Measurements from ENCODE around the gene MYBPC3.

The MYBPC3 gene

DNA sequence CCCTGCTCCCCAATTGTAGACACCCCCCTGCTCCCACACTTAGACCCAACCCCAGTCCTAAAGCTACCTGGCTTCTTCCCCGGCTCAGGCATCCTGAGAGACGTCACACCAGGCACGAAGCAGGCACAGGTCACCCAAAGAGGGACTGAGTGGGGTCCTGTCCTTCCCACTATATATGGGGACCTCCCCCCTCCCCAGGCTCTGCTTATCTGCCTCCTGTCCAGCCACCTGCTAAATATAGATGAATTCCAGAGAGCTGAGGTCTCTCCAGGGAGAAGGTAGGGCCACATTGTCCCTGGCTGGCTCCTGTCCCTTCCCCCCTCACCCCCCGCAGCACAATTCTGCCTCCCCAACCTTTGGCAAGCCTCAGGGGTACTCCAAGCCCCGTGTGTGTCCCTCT, at the start of gene MYBPC3:
MYBPC3 (minus strand) TSS at position 147 of the 400 bp plus-strand sequence; CDS start at position 92, 55 bp downstream.
- no peak for DNase-seq (ENCODE audit: low read depth, low spot score)

DNA sequence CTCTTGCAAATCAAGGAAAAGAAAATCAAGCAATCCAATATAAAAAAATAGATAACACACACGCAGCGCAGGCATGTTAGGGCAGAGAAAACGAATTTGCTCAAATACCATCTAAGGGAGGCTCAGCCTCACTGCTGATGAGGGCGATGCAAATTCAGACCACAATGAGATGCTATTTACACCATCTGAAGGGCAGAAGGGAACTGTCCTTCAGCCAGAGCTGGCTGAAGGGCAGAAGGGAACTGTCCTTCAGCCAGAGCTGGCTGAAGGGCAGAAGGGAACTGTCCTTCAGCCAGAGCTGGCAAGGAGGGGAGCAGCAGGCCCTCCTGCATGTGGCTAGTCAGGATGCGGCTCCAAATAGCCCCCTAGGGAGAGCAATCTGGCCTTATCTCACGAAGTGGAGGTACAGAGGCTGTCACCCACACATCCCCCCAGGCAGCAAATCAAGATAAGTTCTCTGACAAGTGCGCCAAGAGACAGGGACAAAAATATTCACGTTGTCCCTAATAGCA, 48.3 kb upstream of the MYBPC3 start:
- no peak for DNase-seq (ENCODE audit: low read depth, low spot score)

DNA sequence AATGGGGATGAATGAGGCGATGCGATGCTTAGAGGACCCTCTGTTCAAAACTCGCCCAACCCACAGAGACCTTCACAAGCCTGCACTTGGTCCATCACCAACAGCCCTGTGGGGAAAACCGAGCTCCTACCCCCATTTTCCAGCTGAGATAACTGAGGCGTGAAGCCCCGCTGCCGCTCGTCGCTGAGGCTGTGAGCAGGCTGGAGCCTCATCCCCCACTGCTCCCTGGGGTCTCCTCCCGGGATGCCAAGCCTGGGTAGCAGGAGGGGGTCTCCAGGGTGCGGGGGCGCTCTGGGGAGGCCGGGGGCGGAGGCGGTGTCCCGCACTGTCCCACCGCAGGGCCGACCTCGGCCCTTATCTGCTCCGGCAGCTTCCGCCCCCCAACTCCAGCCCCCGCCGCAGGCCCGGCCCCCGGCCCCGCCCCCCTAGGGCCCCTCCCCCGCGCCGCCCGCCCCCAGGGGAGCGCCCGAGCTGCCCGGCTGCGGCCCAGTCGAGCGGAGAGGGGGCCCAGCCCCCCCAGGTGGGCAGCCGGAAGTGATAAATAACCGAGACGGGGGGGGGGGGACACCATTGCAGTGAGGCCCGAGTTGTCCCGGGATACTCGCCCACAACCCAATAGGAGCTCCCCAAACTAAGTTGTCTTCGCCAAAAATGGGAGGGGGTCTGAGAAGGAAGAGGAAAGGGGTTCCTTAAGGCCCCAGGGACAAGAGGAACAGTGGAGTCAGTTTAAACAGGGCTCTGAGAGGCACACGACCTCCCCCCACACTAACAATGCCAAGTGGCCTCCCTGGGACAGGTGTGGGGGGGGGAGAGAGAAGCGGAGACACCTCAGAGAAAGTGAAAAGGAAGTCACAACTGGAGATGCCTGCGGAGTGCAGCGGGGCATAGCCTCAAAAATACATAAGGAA, 47.6 kb upstream of the MYBPC3 start:
- DNase-seq (ENCODE audit: low read depth, low spot score) = no peak

DNA sequence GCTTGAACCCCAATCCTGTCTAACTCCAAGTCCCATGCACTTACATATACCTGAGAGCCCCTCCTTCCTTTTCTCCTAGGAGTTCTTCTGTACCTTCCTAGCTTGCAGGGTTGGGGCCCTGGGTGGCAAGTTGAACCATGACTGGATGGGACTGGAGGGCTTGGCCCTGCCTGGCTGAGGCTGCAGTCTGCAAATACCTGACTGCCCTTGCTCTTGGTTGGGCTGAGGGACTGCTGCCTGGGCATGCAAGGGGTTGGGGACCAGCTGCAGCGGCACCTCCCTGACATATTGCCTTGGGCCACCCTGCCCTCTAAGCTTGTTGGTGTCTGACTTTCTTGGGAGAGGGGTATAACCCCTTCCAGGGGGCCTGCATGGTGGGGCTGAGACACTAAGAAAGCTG, 46.0 kb upstream of the MYBPC3 start:
- no peak for DNase-seq (ENCODE audit: low read depth, low spot score)

DNA sequence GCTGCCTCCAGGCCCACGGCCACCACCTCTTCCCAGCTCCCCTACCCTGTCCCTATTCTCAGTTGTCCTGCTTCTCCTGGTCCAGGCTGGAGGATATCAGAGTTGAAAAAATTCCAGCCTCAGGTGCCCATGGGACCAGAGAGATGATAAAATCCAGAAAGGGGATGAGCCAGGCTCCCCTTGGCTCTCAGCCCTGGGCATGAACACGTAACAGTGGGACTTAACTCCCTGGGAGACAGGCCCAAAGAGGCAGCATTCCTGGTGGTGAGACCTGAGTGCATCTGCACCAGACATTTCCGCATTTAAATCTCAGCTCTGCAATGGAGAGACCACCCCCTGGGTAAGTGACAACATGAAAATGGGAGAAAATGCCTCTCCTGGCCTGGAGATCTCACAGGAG, 45.5 kb upstream of the MYBPC3 start:
- no peak for DNase-seq (ENCODE audit: low read depth, low spot score)

DNA sequence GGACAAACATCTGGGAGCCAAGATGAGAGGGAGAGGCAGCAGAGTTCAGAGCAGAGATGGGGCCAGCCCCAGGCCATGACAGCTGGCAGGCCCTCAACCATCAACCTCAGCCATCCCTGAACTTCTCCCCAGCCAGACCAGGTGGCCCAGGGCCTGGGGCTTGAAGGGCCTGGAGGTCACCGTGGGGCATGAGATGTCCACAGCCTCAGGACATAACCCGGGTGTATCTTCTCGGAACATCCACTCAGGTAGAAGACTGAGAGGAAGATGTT, 43.5 kb upstream of the MYBPC3 start:
- DNase-seq (ENCODE audit: low read depth, low spot score) = no peak

DNA sequence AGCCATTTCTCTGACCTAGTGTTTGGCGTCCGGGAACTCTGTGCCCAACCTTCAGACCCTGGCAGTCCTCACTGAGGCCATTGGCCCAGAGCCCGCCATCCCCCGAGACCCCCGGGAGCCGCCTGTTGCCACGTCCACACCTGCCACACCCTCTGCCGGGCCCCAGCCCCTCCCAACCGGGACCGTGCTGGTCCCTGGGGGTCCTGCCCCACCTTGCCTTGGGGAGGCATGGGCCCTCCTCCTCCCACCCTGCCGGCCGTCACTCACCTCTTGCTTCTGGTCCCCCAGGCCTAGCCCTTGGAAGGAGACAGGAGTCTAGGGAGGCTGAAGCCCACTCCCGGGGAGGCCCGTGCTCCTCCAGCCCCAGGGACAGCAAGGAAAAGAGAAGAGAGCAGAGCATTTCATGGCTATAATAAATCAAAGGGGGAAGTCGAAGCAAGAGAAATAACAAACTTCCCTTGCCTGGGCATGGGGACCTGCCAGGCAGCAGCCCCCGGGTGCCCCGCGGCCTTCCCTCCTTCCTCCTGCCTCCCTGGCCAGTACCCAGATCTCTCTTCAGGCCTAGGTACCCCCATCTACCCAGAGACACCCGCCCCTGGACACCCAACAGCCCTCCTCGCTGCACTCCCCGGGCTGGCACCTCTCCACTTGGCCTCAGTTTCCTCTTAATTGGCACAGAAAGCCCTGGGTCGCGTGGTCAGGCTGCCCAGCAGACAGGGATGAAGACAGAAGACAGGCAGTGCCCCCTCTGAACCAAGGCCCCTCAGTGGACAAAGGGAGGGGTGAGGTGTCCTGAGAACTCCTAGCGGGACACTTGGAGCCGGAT, 42.9 kb upstream of the MYBPC3 start:
- no peak for DNase-seq (ENCODE audit: low read depth, low spot score)

DNA sequence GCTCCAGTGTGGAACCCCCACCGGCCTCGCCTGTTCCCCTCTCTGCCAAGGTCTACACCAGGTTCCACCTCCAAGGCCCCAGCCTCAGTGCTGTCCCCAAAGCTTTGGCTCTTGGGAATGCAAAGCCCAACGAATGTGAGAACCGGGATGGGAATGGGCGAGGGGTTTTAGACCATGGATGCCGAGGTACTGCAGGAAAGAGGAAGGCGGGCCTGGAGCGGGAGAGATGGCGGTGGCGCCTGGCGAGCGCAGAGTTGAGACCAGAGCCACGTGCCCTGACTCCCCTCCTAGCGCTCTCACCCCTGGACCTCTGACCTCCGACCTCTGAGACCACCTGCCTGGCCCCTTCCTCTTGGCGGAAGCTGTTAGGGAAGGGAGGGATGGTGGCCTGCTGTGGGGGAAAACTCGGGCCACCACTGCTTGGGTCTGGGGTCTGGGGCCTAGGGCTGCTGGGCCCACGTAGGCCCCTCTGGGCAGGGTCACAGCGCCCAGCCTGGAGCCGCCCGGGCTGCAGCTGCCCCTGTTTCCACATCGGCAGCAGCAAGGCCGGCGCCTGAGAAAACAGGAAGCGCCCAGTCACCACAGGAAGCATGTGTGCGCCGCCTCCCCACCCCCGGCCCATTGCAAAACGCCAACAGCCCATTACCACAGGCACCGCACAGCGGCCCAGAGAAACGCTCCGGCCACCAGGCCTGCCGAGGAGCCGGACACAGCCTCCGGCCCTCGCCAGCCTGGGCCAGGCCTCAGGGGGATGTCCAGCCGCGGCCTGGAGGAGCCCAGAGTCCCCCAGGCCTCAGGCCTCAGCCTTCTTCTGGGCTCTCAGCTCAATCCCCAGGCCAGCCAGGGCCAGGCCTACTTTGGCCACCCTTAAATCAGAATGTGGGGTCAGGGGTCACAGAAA, 42.1 kb upstream of the MYBPC3 start:
- DNase-seq (ENCODE audit: low read depth, low spot score) = no peak

DNA sequence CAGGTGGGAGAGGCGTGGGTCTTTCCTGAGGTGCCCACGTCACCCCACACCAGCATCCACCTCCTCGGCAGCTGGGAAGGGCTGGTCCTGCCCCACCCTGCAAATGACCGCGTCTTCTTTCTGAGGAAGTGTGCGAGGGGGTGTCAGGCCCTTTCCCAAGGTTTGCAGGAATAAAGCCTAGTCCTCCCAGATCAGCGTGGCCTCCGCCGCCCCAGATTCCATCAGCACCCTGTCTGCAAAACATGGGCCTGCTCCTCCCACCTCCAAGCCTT, 41.5 kb upstream of the MYBPC3 start:
- DNase-seq (ENCODE audit: low read depth, low spot score) = no peak

DNA sequence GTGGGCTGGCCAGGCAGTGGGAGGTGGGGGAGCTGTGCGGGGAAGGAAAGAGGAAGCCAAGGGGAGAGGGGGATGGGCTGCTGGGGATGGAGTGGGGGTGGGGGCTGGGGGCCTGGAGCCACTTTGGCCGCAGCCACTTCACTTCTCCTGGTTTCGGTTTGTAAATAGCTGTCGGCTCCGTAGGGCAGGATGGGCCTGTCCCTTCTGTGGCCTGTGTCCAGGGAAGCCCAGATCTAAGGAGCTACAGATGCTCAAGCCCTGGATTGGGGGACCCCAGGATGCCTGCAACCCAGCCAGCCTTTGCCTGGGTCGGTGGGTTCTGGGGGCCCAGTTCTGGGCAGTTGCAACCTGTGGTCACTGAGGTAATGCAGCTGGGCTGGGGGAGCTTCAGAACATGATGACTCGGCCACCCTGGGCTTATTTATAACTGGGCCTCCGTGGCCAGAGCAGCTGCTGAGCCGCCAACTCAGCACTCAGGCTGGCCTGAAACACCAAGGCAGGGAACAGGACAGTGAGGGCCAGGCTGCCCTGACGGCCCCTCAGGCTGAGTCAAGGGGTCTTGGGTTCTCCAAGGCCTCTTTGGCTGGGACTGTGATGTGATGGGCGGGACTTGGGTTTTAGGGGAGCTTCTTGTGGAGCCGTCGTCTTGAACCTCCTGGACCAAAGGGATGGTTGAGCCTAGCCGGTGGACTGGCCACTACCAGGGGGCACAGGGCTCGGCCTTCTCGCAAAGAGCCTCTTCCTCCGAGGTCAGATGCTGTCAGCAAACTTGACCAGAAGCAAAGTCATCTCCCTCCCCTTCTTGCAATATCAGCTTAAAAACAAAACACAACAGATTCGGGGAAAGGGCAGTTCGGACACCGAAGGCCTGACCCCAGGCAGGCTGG, 40.9 kb upstream of the MYBPC3 start:
- DNase-seq (ENCODE audit: low read depth, low spot score) = no peak

DNA sequence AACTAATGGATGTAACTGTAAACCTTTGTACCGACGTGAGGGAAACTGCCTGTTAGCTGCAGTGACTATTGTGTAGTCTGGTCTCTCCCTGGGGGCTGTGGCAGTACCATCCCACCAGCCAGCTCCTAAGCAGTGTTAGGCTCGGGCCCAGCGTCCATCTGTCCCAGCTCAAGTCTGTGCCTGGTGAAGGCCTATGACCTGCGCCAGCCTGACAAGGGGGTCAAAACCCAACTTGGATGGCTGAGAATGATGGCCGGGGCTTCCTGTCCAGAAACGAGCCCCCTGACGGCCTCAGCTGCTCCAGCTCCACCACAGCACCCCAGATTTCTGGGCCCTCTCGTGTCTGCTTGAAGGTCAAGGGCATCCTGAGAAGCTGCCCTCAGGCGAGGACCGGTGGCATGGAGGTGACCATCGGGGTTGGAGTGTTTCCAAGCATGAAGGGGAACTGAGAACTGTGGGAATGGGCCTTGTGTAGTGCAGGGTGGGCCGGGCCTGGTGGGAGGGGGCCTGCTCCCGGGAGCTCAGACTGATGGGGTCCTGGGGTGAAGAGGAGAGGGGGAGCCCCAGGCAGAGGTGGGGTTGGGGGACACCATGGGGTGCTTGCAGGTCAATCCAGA, 40.2 kb upstream of the MYBPC3 start:
- DNase-seq (ENCODE audit: low read depth, low spot score) = no peak

DNA sequence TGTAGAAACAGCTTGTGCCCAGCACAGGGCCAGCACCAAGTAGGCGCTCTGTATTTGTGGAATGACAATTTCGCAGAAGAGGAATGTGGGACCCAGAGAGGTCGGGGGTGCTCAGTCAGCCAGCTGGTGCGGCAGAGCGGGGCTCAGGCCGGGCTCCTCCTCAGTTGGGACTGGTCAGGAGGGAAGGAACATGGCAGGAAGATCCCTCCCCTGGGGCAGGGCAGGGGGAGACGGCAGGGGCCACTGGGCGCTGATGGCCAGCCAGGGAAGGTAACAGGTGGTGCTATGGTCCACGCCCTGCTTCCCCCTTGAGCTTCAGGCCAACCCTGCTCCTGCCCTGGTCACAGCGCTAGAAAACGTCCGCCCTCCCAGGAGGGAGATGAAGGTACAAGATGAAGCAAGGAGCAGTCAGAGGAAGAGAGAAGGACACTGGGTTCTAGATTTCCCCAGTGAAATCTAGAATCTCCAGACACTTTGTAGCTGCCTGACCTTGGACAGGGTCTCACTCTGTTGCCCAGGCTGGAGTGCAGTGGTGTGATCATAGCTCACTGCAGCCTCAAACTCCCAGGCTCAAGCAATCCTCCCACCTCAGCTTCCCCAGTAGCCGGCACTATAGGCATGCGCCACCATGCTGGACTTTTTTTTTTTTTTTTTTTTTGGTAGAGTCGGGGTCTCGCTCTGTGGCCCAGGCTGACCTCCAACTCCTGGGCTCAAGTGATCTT, 39.4 kb upstream of the MYBPC3 start:
- no peak for DNase-seq (ENCODE audit: low read depth, low spot score)

DNA sequence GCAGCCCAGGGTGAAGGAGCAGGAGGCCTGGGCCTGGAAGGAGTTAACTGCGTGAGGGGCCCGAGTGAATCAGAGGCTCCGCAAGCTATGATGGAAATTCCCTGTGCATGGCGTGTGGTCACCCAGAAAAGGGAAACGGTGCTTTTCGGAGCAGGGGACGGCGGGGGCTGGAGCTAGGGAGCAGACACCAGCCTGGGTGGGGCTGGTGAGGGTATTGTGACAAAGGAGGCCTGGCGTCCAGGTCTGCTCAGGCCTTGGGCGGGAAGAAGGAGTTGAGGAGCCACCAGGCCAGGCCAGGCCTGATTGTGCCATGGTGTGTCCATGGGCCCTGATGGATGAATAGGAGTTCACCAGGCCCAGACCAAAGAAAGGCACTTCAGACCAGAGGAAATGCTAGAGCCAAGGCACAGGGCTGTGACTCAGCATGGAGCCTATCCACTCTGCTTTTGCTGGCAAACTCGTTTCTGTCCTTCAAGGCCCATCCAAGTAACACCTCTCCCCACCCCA, 38.6 kb upstream of the MYBPC3 start:
- no peak for DNase-seq (ENCODE audit: low read depth, low spot score)

DNA sequence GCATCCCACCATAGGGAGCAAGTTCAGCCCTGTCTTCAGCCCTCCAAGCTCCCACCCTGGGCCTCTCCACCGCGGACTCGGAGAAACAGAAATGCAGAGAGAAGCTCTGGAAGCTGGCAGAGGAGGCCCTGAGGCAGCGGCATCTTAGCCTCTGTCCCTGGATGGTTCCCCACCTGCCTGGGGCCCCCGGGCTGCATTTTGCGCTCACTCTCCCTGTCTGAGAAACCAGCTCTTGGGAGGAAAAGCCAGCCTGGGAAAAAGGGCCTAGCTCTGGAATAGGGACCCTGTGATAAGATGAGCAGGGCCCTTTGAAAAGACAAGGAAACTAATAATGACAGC, 37.9 kb upstream of the MYBPC3 start:
- DNase-seq (ENCODE audit: low read depth, low spot score) = no peak

DNA sequence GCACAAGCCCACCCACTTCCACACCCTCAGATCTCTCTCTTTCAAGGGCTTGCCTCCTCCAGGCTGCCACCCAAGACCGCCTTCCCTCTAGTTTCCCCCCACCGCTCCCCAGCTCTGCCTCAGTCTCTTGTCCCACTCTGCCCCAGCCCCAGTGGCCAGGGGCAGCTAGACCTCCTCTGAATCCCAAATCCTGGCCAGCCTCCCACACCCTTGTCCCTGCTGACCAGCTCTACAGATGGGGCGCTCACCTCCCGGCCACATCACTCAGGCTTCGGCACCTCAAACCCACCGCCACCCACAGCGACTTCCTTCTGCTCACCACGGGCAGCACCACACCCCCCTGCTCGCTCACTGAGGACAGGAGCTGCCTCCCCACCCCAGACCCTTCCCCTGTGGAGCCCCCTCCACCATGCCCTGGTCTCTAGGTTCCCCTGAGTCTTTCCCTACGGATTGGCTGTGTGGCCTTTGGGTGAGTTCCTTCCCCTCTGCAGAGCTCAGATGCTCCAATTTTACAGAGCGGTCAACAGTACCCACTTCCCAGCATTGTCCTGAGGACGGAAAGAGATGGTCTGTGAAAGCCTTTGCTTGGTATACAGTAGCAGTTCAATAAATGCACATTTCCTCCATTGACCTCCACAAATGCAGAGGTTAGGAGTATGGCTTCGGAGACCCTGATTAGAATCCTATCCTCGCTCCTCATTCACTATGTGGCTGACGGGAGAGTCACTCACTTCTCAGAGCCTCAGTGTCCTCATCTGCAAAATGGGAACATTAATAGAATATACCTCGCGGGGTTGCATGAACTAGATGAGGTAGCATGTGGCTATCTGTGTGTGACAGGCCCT, 37.3 kb upstream of the MYBPC3 start:
- no peak for DNase-seq (ENCODE audit: low read depth, low spot score)

DNA sequence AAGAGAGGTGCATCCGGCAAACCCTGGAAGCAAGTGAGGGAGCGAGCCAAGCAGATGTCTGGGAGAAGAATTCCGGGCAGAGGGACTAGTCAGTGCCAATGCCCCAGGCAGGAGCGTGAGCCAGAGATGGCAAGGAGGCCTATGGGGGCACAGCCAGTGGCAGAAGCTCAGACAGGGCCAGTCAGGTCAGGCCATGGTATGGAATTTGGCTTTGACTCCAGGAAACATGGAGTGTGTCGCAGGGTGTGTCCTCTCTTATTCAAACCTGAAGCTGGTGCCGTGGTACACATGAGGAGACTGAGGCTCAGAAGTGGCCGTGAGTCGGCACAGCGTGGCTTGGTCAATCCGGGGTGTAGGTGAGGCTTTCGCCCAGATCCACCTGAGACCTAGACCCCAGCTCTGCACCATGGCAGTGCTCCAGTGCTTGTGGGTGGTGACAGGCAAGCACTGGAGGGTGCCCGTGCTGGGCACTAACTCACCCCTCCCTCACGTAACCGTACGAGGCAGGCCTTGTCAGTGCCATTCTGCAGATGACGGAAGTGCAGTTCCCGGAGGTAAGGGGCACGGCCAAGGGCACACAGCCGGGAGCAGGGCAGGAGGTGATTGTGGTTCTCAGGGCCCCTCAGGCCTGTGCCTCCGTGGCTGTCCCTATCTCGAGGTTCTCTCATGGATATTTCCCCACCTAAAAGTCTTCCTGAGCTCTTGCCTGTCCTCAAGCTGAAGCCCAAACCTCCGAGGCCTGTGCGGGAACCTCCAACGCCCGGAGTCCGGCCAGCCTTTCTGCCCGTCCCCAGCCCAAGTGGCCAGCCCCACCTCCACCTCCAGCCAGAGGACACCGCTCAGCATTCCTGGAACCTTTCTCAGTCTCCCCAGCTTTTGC, 36.4 kb upstream of the MYBPC3 start:
- no peak for DNase-seq (ENCODE audit: low read depth, low spot score)

DNA sequence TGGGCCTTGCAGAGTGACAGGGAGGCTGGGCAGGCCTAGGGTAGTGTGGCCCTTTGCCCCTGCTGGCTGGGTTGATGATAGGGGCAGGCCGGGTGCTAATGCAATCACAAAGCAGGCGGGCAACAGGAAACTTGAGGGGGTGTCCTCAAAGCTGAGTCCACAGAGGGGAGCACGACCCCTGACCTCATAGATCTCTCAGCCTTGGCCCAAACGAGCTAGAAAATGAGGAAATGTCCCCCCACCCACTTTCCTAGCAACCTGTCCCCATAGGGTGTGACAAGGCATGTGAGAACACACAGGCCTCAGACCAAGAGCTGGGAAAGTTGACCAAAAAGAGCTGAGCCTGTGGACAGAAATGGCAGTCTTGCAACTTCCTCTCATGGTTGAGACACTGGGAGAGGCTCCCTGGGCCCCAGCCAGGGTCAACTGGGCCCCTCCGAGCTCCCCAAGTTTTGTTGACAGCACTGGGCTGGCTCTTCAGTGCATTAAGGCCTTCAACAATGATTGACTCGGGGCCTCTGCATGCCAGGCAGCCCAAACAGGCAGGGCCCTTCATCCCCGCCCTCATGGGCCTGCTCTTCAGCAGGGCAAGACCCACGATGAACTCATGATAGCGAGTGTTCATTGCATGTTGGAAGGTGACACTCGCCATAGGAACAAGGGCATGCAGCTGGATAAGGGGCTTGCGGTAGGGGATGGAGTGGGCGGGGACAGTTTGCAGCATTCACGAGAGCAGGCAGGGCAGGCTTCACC, 35.6 kb upstream of the MYBPC3 start:
- DNase-seq (ENCODE audit: low read depth, low spot score) = no peak
